Smooth muscle cell (in vitro differentiated cells): ENCODE measurements around the gene CCDC174. TPM values are rescaled to one million over a fixed set of nuclear protein-coding genes. Genes with fewer than 3 reads are reported as not detected.

Source experiments
- DNase-seq: peaks from one replicate; lab custom pipeline; 2025; ENCODE audit not compliant: unreplicated experiment; lab: John Stamatoyannopoulos, UW
- H2AFZ ChIP-seq: fragments of 200-600 bp; sonication (generic); 2 replicates; pipeline ENCODE4 v1.6.0; 2016; ENCODE audit warnings: antibody characterized with exemption, low read depth, mild to moderate bottlenecking
- H3F3A ChIP-seq: fragments of 200-600 bp; sonication (generic); 2 replicates; pipeline ENCODE4 v1.6.0; 2017; ENCODE audit warnings: antibody characterized with exemption, low read depth
- H3K27ac ChIP-seq: fragments of 200-600 bp; sonication (generic); 2 replicates; pipeline ENCODE4 v1.5.1; 2016; ENCODE audit warnings: low read depth, mild to moderate bottlenecking
- H3K27me3 ChIP-seq: fragments of 200-600 bp; sonication (generic); 2 replicates; pipeline ENCODE4 v1.6.1; 2016; ENCODE audit warnings: low read depth, mild to moderate bottlenecking
- H3K36me3 ChIP-seq: fragments of 200-600 bp; sonication (generic); 2 replicates; pipeline ENCODE4 v1.5.1; 2016; ENCODE audit warnings: low read depth
- H3K4me1 ChIP-seq: fragments of 200-600 bp; sonication (generic); 2 replicates; pipeline ENCODE4 v1.5.1; 2016; ENCODE audit warnings: low read depth
- H3K4me2 ChIP-seq: fragments of 200-600 bp; sonication (generic); 2 replicates; pipeline ENCODE4 v1.6.0; 2016; ENCODE audit warnings: mild to moderate bottlenecking
- H3K4me3 ChIP-seq: fragments of 200-600 bp; sonication (generic); 2 replicates; pipeline ENCODE4 v1.5.1; 2016; ENCODE audit warnings: mild to moderate bottlenecking
- H3K79me2 ChIP-seq: fragments of 200-600 bp; sonication (generic); 2 replicates; pipeline ENCODE4 v1.6.0; 2016; ENCODE audit warnings: low read depth, mild to moderate bottlenecking
- H3K9ac ChIP-seq: fragments of 200-600 bp; sonication (generic); 2 replicates; pipeline ENCODE4 v1.6.0; 2016; ENCODE audit warnings: low read depth
- H3K9me3 ChIP-seq: fragments of 200-600 bp; sonication (generic); replicated peaks from 2 replicates; pipeline ENCODE4 v1.5.1; 2016; ENCODE audit warnings: low read depth
- H4K20me1 ChIP-seq: fragments of 200-600 bp; sonication (generic); 2 replicates; pipeline ENCODE4 v1.6.0; 2016; ENCODE audit warnings: low read depth
- CTCF ChIP-seq: fragments of 200-600 bp; sonication (generic); IDR thresholded peaks from 2 replicates; pipeline ENCODE4 v1.5.1; 2017; ENCODE audit warnings: borderline replicate concordance, mild to moderate bottlenecking, antibody characterized with exemption; ENCODE audit not compliant: insufficient read depth, poor library complexity, severe bottlenecking
- WGBS: methylation state at CpG from one replicate; pipeline ENCODE4 v1.1.7; 2016; ENCODE audit warnings: low lambda C conversion rate; 5-methylcytosine and 5-hydroxymethylcytosine counted together
- polyA plus RNA-seq: library from polyadenylated mRNA; unstranded; fragments of >200 nt; fragmentation: Nextera tagmentation; extraction: Ambion mirVana; gene quantifications from 2 replicates; pipeline ENCODE4 v1.2.1, GENCODE V29; 2016
- total RNA-seq: library from RNA; depleted of rRNA; stranded (reverse); fragments of >200 nt; gene quantifications from 2 replicates; pipeline ENCODE4 v1.2.3, GENCODE V29; 2014

CCDC174 gene
- total and polyA plus RNA-seq, 2 experiments from 2014 or later, result 9.7 to 20.5 TPM

DNA sequence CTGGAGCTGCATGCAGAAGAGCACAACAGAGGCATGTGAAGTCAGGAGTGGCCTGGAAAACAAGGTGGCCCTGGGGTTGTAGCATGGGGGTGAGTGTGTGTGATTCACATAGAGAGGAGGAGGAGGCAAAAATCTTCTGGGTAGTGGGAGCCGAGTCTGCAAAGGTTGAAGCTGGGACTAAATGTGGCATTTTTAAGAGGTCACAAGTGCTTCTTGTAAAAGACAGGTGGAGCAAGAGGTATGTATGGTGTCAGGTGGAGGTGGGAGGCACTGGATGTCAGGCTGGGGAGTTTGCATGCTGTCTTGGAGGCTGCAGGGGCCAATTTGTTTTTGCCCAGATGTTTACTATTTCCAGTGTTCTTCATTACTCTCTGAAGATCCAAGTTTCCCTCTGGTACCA is 65.7 kb downstream of the CCDC174 start:
- Histone ChIP-seq H3K4me1 (no peaks in the 10 kb centered on the region), H3K9ac (no peak overlapping the region), H3K4me3 (no peak overlapping the region), H2AFZ (no peak overlapping the region), H3K79me2 (no peaks in the 10 kb centered on the region), H3K9me3 (no peaks in the 10 kb centered on the region), H3K27ac (no peak overlapping the region), H3K4me2 (no peak overlapping the region), H3K27me3 (peaks cover 7% of the 10 kb centered on the region), H4K20me1 (no peaks in the 10 kb centered on the region), H3K36me3 (no peaks in the 10 kb centered on the region), H3F3A (no peaks in the 10 kb centered on the region)
- no peak for TF ChIP-seq CTCF
- 60% methylated on average over 1 of the region's 1 CpG for WGBS
- DNase-seq, result no peak

DNA sequence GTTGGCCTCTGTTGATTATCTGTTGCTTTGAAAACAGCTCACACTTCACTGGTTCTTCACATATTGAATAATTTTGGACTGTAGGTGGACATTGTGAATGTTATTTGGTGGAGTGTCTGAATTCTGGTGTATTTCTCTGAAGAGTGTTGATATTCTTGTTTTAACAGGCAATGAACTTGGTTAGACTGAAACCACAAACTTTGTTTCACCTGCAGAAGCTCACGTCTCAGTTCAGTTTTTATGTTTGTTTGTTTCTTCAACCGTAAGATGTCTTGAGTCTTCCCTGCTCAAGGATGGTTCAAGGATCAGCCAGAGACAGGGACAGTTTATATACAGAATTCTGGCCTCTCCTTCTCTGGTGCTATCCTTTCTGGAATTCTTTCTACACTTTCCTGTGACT is 67.0 kb downstream of the CCDC174 start:
- Histone ChIP-seq H3K4me3 (no peak overlapping the region), H3F3A (no peaks in the 10 kb centered on the region), H3K4me2 (no peak overlapping the region), H3K27ac (no peak overlapping the region), H3K9me3 (no peaks in the 10 kb centered on the region), H3K4me1 (no peaks in the 10 kb centered on the region), H3K79me2 (no peaks in the 10 kb centered on the region), H3K9ac (no peak overlapping the region), H4K20me1 (no peaks in the 10 kb centered on the region), H3K27me3 (peaks cover 5% of the 10 kb centered on the region), H2AFZ (no peak overlapping the region), H3K36me3 (no peaks in the 10 kb centered on the region)
- no peak for DNase-seq
- no peak for TF ChIP-seq CTCF
- WGBS, result 92% methylated on average over 2 of the region's 2 CpGs

GRCh38 chr3:14719006-14719405 is 67.4 kb downstream of the CCDC174 start:
- 83% methylated on average over 2 of the region's 2 CpGs for WGBS
- H3K27ac ChIP-seq, result no peak overlapping the region
- peaks cover under 1% of the 10 kb centered on the region for H3K27me3 ChIP-seq
- H2AFZ ChIP-seq, result no peak overlapping the region
- H3K4me2 ChIP-seq, result no peak overlapping the region
- H4K20me1 ChIP-seq, result no peaks in the 10 kb centered on the region
- no peak for DNase-seq
- no peak overlapping the region for H3K4me3 ChIP-seq
- no peaks in the 10 kb centered on the region for H3K79me2 ChIP-seq
- H3F3A ChIP-seq, result no peaks in the 10 kb centered on the region
- TF ChIP-seq CTCF, result no peak
- no peaks in the 10 kb centered on the region for H3K9me3 ChIP-seq
- H3K4me1 ChIP-seq, result no peaks in the 10 kb centered on the region
- no peak overlapping the region for H3K9ac ChIP-seq
- H3K36me3 ChIP-seq, result no peaks in the 10 kb centered on the region

DNA sequence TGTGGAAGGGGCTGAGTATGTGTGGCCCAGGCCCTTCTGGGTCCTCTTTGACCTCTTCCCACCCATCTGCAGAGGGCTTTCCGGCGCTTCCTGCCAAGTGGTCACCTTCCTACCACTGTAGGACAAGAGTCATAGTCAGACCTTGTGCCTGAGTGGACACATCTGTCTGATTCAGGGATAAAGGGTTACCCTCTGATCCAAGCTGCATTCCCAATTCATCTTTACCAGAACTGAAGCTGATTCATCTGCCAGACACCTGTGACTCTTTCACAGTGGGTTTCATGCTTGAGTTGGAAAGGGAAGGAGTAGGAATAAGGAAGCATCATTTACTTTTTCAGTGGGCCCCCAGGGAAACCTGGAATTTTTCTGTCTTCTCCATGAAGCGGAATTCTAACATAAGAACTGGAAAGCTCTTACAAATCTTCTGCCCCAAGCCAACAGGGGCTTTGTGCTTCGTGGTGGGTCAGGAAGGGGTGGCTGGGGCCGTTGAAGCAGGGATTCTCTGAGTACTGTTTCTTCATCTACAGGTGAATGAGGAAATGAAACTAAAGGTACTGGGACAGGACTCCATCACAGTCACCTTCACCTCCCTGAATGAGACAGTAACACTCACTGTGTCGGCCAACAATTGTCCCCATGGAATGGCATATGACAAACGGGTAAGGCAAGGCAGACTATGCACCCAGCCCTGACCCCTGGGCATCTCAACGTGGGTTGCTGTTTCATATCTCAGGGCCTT is 69.7 kb downstream of the CCDC174 start:
- H3K4me2 ChIP-seq, result no peak overlapping the region
- H3K4me3 ChIP-seq, result no peak overlapping the region
- no peaks in the 10 kb centered on the region for H3K27me3 ChIP-seq
- no peak overlapping the region for H3K27ac ChIP-seq
- 76% methylated on average over 8 of the region's 8 CpGs for WGBS
- no peaks in the 10 kb centered on the region for H4K20me1 ChIP-seq
- H3K79me2 ChIP-seq, result no peaks in the 10 kb centered on the region
- H3K4me1 ChIP-seq, result peaks cover 7% of the 10 kb centered on the region
- no peak overlapping the region for H3K9ac ChIP-seq
- no peaks in the 10 kb centered on the region for H3K9me3 ChIP-seq
- no peak for TF ChIP-seq CTCF
- H3F3A ChIP-seq, result no peaks in the 10 kb centered on the region
- H3K36me3 ChIP-seq, result no peaks in the 10 kb centered on the region
- no peak overlapping the region for H2AFZ ChIP-seq
- DNase-seq, result no peak
